Fibroblast of villous mesenchyme (primary cell): ENCODE measurements around the gene GPRC5A. TPM values are rescaled to one million over a fixed set of nuclear protein-coding genes. Genes with fewer than 3 reads are reported as not detected.
A peak's percentile ranks its signal among the peaks of the same experiment; 100 is the strongest.
"Not testable (repeated sequence)": the region's sequence is repeated elsewhere in the genome, so short reads cannot be mapped to it uniquely, and the experiment has no call there.

Experiments
- DNase-seq: peaks from one replicate; pipeline ENCODE4 v3.0.0-alpha.2; 2010; ENCODE audit warnings: low read depth
- H3K4me3 ChIP-seq: 2 replicates; pipeline ENCODE4 v1.5.1; 2011; ENCODE audit warnings: low read depth, mild to moderate bottlenecking, low read length
- CTCF ChIP-seq: IDR thresholded peaks from 2 replicates; pipeline ENCODE4 v1.5.1; 2012; ENCODE audit warnings: low read depth, mild to moderate bottlenecking, low read length; ENCODE audit not compliant: insufficient read depth
- total RNA-seq: library from RNA; depleted of rRNA; stranded (reverse); fragments of >200 nt; gene quantifications from 2 replicates; pipeline ENCODE4 v1.2.3, GENCODE V29; 2012

The GPRC5A gene
- total RNA-seq = 25.8 and 127 TPM in 2 replicates

DNA sequence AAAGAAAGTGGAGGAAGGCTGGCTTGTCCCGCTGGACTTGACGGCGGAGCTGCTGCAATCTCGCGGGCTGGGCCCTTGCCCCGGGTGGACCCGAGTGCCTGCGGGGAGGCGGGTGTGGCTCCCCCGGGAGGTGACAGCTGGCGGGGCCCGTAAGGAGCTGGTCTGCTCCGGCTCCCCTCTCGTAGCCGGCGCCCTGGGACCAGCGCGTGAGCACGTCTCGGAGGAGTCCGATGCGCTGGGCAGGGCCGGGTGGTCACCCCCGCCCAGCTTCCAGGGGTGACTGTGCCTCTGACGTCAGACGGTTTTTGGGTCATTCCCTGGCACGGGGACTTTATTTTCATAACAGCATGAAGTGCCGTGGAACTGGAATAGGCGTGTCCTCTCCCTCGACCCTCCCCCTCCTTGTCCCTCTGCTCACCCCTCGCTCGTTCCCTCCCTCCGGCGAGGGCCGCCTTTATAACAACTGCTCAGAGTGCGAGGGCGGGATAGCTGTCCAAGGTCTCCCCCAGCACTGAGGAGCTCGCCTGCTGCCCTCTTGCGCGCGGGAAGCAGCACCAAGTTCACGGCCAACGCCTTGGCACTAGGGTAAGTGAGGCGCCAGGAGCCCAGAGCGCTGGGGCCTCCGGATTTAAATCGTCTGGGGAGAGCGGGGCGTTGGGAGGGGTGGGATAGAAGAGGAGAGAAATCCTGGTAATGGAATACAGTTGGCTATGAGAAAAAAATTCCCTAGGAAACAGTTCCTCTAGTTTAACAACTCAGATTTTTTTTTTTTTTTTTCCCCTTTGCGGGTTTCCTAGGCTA lies at the start of gene GPRC5A:
GPRC5A (plus strand) TSS at position 483 of the 801 bp plus-strand sequence. CDS start 16,688 bp downstream, outside the sequence.
- peak; percentile 27 for TF ChIP-seq CTCF
- peak; percentile 97 for DNase-seq
- H3K4me3 ChIP-seq = peak within 1 kb of the TSS; percentile 80

DNA sequence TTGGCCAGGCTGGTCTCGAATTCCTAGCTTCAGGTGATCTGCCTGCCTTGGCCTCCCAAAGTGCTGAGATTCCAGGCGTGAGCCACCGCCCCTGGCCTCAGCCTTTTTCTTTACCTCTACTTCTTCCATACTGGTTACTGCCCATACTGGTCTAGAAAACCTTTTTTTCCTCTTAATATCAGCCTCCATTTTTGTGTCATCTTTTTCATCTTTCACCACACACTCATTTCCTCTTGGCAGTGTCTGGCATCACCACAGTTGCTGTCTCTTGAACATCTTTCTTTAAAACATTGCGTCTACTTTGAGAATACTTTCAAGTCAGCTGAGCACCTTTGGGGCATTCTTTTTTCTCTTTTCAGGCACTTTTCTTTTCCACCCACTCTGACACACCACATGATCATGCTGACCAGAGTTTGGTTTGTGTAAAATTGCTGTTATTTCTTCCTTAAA lies 45.5 kb upstream of the GPRC5A start:
- no peak overlapping the region for H3K4me3 ChIP-seq
- TF ChIP-seq CTCF = no peak
- no peak for DNase-seq

DNA sequence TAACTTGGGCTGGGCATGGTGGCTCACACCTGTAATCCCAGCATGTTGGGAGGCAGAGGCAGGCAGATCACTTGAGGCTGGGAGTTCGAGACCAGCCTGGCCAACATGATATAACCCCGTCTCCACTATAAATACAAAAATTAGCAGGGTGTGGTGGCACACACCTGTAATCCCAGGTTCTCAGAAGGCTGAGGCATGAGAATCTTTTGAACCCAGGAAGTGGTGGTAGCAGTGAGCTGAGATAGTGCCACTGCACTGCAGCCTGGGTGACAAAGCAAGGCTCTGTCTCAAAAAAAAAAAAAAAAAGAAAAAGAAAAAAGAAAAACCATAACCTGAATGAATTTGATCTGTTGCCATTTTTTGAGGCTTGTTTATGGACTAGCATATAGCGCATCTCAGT lies 44.6 kb upstream of the GPRC5A start:
- not testable (repeated sequence) for H3K4me3 ChIP-seq, DNase-seq

GRCh38 chr12:12853435-12853834 lies 37.9 kb upstream of the GPRC5A start:
- TF ChIP-seq CTCF = no peak
- DNase-seq = no peak
- H3K4me3 ChIP-seq = no peak overlapping the region

DNA sequence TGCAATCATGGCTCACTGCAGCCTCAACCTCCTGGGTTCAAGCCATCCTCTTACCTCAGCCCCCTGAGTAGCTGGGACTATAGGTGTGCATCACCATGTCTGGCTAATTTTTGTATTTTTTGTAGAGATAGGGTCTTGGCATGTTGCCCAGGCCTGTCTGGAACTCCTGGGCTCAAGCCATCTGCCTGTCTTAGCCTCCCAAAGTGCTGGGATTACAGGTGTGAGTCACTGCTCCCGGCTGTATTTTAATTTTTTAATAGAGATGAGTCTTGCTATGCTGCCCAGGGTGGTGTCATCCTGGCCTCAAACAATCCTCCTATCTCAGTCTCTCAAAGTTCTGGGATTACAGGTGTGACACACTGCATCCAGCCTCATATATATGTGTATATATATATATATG lies 31.7 kb upstream of the GPRC5A start:
- DNase-seq = no peak
- no peak for TF ChIP-seq CTCF

GRCh38 chr12:12864243-12864642 lies 27.1 kb upstream of the GPRC5A start:
- DNase-seq = no peak
- no peak for TF ChIP-seq CTCF
- H3K4me3 ChIP-seq = no peak overlapping the region

More for the DNA sequence above, 31.7 kb upstream of the GPRC5A start:
- H3K4me3 ChIP-seq = no peak overlapping the region

GRCh38 chr12:12868477-12869235 lies 22.7 kb upstream of the GPRC5A start:
- TF ChIP-seq CTCF = no peak
- no peak for DNase-seq
- no peak overlapping the region for H3K4me3 ChIP-seq
